NCI-H1092 treated with DMSO at 0.1 percent for 48 hours (cell line): Measurements from ENCODE around the gene CRYZL1.
"Not testable (repeated sequence)": the region's sequence is repeated elsewhere in the genome, so short reads cannot be mapped to it uniquely, and the experiment has no call there.

Source experiments
- DNase-seq: peaks from one replicate; lab custom pipeline; 2025; lab: John Stamatoyannopoulos, UW

The CRYZL1 gene

DNA sequence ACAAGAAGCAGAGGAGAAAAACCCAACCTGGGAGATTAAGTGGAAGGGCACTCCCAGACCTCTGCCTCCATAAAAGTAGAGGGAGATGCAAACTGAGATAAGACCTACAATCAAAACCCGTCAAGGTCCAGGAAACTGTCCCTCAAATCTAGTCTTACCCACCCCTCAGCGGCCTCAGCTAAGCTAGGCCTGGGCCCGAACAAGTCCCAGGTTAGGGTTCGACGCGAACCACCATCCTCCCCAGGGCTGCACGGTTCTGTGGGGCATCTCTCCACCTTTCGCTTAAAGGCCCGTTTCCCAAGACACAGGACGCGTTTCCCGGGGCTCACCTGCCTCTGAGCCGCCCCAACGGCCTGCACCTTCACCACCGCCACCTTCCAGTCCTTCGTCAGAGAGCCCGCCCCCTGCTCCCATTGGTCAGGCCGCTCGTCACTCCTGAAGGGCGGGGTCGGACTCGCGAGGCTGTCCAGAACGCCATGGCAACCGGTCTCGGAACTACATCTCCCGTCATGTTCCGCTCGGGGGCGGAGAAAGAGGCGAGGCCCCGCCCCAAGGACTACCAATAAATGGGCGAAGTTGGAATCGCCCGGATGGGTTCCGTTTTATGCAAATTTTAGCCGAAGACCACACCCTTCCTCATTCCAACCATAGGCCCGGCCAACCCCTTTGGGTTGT lies at the start of gene CRYZL1:
TSS of gene CRYZL1 (minus strand) at position 390 of the 675 bp plus-strand sequence. CDS start 10,190 bp downstream, outside the sequence.
- peak; percentile 99 for DNase-seq

GRCh38 chr21:33690874-33691273 lies 49.3 kb upstream of the CRYZL1 start:
- no peak for DNase-seq

- DNase-seq: no peak
Measured at GRCh38 chr21:33688353-33688752, 46.8 kb upstream of the CRYZL1 start.

DNA sequence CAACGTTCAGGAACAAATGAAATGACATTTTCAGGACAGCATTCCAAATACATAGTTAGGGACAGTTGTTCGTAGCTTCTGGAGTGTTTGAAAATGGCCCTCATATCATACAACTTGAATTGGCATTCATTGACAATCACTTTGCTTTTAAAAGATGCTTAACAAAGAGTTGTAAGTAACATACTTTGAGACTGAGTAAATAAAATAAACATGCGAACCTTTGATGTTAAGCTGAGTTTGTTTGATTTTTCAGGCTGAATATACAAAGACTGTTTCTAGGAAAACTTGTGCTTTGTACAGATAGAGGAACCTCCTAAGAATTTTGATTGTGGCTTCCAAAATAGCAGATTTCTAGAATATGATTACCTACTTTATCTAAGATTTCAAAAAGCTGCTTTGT lies 46.1 kb upstream of the CRYZL1 start:
- DNase-seq: no peak

DNA sequence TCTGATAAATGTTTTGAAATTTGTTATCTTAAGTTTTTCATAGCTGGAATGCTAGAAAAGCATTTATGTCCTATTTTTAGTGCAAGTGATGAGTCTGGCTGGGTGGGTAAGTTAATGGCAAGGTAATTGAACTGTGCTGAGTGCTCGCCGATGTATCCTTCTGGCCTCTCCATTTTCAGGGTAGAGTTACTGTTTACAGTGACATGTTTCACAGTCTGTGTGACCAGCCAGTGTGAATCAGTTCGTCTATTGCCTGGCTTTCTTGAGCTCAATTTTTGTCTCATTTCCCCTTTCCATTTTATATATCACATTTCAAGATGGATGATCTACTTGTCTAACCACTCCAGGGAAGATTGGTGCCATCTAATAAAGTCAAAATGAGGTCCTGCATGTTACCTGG lies 44.8 kb upstream of the CRYZL1 start:
- peak; percentile 5 for DNase-seq

- no peak for DNase-seq
Measured at GRCh38 chr21:33685613-33686197, 44.2 kb upstream of the CRYZL1 start.

DNA sequence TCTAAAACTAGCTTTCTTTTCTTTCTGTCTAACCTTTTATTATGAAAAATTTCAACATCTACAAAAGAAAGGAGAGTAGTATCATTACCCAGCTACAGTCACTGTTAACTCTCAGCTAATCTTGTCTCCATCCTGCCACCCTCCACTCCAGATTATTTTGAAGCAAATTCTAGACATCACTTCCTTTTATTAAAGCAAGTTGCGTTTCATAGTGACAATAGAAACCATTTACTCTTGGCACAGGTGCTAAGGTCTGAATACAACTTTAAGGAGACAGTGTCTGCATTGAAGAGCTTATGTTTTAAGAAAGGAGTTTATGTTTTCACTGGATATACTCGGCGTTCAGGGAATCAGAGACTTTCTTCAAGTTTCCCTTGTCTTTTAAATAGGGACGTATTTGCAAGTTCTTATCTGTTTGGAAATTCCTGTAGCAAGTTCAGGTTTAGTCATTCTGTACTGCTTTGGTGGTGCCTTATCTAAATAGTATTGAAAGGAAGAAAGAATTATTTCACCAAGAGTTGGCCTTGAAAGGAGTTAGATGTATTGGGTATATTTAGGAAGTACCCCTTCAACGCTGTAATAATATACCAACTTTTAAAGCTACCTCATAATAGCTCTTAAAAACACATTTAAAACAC lies 43.5 kb upstream of the CRYZL1 start:
- DNase-seq: no peak

GRCh38 chr21:33684068-33684467 lies 42.5 kb upstream of the CRYZL1 start:
- no peak for DNase-seq

DNA sequence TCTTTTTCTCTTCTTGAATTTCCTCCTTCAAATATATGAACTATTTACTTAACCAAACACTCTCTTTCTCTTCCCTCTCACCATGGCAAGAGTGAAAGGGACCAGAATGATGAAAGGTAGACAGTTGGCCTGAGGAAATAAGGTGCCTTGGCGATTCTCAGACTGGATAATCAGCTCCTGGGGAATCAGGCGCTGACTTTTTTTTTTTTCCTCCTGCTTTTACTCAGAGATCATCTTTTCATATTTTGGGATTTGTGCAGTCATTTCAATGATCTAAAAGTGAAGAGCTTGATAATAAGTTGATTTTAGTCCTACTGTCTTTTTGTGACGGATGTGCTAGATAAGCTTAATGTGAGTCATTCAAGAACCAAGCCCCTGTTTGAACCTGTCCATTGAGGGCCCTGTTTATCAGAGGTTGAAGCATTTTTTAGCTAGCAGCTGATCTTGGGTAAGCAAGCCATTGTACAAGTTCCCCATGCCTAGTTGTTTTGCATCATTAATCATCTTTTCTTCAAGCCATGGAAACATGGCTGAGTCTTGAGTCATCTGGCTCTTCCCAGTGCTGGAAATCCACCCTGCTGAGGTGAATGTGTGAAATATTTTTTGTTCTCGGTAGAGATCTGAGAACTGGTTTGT lies 41.6 kb upstream of the CRYZL1 start:
- no peak for DNase-seq

DNA sequence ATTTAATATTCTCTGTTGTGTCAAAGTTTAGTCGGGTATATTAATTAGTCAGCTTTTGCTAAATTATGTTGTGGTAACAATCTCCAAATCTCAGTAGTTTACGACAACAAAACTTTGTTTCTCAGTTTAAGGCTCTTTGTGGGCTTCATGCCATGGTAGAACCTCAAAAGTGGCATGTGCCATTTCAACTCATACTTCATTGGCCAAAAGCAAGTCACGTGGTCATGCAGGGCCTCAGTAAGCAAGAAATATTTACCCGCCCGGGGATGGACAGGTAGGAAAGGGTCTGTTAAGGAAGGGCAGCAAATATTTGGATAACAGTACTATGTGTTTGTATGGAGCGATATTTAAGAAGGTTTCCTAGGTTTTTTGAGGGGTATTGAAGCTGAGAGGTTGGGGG lies 39.3 kb upstream of the CRYZL1 start:
- DNase-seq: no peak

DNA sequence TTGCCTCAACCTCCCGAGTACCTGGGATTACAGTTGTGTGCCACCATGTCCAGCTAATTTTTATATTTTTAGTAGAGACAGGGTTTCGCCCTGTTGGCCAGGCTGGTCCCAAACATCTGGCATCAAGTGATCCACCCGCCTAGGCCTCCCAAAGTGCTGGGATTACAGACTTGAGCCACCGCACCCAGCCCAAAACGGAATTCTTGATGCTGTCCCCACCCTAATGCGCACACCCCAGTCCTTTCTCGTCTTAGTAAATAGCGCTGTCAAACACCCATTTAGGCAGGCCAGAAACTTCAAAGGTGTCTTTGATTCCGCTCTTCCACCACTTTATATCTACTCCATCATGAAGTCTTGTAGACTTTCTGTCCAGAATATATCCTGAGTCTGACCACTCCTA lies 35.9 kb upstream of the CRYZL1 start:
- DNase-seq: no peak

GRCh38 chr21:33676666-33677065 lies 35.1 kb upstream of the CRYZL1 start:
- DNase-seq: not testable (repeated sequence)

DNA sequence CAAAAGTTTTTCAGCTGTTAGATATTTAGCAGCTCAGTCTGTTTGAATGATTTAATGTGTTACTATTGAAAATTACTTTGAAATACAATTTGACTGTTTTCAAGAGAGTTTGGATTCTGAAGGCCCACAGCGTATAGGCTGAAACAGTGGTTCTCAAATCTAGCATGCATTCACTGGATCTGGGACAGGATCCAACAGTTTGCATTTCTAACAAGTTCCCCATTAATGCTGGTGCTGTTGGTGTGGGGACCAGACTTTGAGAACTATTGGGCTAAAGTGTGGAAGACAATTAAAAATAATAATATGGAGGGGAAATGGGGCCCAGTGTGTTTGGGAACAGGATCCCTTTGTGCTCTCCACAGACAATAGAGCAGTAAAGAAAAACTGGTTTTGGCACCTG lies 32.7 kb upstream of the CRYZL1 start:
- DNase-seq: no peak

- no peak for DNase-seq
Measured at GRCh38 chr21:33673473-33673872, 31.9 kb upstream of the CRYZL1 start.

DNA sequence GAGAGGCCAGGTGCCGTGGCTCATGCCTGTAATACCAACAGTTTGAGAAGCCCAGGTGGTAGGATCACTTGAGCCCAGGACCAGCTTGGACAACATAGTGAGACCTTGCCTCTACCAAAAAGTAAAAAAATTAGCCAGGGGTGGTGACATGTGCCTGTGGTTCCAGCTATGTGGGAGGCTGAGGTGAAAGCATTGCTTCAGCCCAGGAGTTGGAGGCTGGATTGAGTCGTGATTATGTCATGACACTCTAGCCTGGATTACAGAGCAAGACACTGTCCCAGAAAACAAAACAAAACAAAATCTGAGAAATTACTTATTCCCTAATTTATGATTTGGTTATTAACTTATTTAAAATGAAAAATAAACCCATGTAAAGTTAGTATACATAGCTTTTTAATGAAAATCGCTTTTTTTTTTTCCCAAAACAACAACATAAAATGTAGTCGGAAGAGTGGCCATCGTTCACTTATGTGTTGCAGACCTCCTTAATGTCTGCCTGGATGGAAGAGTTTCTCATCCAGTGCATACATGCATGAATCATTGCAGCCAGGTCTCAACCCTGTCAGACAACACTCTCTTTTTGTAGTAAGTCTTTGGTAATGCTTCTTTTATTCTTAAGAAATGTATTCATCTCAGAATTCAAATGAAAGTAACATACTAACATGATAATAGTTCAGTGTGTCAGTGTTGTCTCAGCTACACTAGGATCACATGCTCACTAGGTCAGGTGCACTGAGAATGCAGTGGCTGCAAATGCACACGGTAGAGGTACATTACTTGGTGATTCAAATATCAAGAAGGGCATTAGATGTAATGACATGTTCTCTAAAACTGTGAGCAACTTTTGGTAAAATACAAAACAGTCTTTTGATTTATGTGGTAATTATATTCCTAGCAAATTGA lies 28.8 kb upstream of the CRYZL1 start:
- no peak for DNase-seq

DNA sequence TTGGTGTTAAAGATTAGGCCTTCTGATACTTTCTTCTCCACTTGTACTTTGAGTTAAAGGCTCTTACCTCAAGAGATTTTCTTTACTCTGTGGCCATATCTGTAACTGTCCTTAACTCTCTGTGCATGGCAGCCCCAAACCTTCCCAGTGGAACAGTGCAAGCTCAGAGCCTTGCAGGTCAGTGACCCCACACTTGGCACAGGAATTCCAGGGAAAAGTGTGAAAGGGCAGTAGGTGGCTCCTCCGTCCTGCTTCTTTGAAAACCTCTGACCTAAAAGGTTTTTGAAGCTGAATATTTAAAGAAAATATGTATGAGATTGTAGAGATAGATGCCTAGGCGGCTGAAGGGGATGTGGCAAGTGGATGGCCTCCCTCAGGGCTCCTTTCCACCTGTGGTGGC lies 27.1 kb upstream of the CRYZL1 start:
- no peak for DNase-seq

GRCh38 chr21:33668180-33668579 lies 26.6 kb upstream of the CRYZL1 start:
- no peak for DNase-seq

- no peak for DNase-seq
Measured at GRCh38 chr21:33667636-33668035, 26.1 kb upstream of the CRYZL1 start.

- no peak for DNase-seq
Measured at GRCh38 chr21:33666153-33666552, 24.6 kb upstream of the CRYZL1 start.

- no peak for DNase-seq
Measured at GRCh38 chr21:33664135-33664534, 22.6 kb upstream of the CRYZL1 start.

- DNase-seq: no peak
Measured at GRCh38 chr21:33663241-33663640, 21.7 kb upstream of the CRYZL1 start.

DNA sequence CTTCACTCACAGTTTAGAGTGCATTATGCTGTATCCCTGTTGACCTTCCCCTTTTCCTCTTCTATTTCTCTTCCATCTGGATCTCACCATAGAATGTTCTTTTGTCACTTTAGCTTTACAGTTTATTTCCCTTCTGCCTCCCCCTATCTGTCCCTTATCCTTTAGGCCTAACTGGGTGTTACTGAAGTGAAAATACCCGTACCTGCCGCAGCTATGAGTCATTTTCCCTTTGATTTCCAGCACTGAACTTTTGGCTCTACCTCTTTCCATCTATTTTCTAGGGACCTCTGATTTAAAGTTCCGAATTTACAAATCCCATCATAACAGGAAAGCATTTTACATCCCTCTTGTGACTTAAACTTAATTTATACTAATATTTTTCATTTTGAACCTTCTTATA lies 20.5 kb upstream of the CRYZL1 start:
- no peak for DNase-seq
